GM21367 (cell line): ENCODE data around the gene KANK4.

Experiments
- ATAC-seq: cut with Tn5 transposase; IDR thresholded peaks from one replicate; pipeline ENCODE4 v1.9.1; 2021; ENCODE audit not compliant: unreplicated experiment

Gene KANK4

DNA sequence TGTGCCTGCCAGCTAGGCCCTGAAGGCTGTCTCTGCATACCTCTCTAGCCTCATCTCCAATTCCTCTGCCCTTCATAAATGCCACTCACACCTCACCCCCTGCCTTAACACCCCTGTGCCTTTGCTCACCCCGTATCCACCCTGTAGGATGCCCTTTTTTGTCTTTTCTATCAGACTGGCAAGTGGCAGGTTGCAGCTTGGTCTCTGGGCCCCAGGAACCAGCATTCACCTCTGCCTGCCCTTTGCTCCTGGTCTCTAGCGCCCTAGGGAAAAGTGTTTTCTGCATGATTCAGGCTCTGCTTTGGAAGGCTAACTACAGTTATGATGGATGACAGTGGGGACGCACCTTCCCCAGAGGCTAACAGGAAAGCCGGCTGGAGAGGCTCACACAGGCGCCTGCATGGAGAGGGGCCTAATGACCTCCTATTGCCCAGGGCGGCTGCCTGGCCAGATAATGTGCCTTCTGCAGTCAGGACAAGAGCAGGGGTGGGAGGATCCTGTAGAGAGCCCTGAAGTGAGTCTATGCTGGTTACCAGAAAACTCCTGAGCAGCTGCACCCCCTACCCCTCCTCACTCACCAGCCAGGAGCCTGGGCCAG lies 11.2 kb downstream of the KANK4 start:
- ATAC-seq = no peak

DNA sequence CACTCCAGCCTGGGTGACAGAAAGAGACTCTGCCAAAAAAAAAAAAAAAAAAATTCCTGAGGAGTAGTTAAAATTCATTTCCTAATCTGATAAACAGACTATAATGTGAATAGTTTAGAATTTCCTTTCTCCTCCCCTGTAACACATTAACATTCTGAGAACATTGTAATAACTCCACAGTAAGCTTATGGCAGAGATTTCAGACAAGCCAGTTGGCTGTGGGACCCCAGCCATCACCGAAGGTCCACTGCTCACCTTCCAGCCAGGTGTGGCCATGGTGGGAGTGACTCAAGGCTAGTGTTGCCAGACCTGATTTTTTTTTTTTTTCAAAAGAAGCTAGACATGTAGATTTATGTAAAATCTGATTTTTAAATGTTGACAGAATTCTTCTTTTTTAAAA lies 11.8 kb downstream of the KANK4 start:
- ATAC-seq = no peak

DNA sequence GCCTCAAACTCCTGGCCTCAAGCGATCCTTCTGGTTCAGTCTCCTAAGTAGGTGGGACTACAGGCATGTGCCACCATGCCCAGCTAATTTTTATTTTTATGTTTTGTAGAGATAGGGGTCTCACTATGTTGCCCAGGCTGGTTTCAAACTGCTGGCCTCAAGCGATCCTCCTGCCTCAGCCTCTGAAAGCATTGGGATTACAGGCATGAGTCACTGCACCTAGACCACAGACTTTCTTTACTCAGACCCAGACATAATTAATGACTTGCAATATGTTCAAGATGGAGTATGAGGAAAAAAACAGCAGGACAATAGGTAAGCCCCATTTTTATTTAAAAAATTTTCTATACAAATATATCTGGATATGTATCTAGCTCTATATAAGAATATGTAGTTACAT lies 13.2 kb downstream of the KANK4 start:
- no peak for ATAC-seq

DNA sequence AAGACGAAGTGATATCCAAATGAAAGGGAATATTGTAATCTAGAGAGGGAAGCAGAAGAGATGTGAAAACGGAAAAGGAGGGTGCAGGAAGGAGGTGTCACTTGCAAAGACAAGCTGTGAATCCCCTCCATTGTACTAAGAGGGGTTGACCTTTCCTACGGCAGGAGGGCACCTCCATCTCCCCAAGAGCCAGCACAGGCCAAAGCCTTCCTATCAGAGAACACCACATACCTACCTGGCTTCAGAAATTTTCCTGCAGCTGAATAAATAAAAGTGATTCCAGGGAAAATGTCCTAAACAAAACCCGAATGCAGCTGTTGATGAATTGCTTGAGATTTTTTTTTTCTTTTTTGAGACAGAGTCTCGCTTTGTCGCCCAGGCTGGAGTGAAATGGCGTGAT lies 14.3 kb downstream of the KANK4 start:
- no peak for ATAC-seq

DNA sequence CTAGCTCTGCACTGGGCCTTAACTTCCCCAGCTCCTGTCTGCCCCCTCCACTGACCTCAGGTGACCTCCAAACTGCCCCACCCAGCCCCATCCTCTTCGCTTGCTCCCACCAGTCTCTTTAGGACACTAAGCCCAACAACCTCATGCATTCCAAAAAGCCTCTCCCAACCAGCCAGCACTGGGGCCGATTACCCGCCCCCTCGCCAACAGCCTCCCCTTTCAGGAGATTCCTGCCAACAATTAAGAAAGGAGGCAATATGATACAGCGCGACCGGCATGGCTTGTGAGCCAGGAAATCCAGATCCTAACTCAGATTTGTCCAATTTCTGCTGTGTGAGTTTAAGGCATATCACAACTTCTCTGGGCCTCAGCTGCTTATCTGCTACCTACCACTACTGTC lies 14.7 kb downstream of the KANK4 start:
- no peak for ATAC-seq

DNA sequence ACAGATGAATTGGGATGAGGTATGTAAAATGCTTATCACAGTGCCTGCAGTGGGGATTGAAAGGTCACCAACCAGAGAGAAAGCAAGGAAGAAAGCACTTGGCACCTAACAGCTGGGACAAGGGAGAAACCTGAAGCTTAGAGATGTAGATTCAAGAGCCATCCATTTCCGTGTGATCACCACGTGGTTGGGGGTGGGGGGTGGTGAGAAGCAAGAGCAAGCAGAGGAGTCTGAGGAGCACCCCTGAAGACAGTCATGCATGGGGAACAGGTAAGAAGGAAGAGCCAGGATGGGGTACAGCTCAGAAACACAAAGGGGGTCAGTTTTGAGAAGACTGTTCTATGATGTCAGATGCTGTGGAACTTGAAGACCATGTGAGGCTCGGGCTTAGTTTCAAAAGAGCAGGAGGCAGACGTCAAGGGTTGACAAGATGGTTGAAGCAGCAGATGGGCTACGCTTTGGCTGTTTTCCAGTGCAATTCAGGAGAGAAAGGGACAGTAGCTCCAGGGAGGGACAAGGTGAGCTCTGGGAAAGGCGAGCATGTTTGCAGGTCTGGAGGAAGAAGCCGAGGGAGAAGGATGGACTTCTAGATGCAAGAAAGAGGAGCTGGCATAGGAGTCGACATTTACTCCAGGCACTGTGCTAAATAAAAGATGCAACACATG lies 17.4 kb downstream of the KANK4 start:
- no peak for ATAC-seq

DNA sequence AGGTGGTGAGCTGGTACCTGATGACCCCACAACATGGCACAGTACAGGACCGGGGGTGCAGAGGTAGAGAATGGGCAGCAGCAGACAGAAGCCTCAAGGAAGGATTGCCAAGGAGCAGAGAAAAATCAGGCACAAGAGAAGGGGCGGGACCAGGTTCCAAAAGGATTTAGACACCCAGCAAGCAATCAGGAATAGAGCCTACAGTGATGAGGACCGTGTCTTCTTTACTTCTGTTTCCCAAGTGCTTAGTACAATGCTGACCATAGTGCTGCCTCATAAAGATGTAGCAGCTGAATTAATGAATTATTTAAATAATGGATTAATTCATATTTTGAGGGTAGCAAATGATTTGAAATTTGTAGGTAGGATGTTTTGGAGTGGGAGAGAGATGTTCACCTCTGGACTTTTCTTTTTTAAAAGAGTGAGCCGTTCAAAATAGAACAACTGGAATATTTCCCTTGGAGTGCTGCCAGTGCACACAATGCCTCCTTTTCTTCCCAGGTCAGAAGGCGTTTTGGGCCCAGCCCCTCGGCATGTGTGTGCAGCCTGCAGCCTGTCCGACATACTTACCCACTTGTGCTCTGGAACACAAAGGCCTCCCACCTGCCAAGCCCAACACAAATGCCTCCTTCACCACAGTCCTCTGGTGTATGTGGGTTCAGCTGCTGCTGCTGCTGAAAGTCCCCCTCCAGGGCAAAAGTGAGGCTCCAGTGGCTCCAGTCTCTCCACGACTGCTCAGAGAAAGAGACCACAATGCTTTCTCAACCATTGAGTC lies 19.6 kb downstream of the KANK4 start:
- no peak for ATAC-seq

DNA sequence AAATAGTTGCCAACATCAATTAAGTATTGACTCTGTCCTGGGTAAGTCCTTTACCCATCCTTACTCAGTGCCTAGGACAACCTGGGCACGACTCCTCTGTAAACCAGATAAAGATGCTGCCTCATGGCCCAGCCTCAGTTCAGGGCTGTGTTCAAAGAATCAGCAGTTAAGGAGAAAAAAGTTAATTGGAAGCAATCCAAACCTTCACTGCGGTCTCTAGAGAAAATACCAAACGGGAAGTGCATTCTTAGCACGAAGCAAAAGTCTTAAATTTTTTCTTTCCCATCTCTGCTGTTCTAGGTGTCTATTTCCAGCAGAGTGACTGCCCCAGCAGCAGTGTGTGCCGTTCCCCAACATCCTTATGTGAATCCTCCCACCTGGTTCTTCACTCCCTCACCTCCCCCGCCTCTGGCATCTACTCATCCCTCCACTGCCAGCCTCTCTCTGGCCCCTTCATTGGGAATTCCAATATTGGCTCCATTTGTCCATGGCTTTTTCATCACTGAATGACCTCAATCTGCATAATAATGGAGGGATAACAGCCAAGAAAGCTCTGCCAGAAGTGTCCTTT lies 23.2 kb downstream of the KANK4 start:
- peak; percentile 77 for ATAC-seq

DNA sequence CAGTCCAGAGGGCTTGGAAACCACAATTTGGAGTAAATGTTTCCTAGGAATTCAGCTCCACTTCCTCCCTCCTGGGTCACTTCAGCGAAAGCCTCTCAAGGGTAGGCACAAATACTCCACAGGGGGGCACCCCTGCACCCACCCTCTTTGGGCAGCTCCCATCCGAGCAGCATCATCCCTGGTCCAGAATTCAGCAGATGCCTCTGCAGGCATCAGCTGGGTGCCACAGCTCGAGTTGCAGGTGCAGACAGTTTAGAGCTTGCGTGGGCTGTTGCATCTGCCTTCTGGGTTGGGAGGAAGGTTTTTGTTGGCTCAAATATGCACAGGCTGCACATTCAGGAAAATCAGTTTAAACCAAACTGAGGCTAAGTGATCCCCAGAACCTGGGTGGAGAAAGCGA lies 25.0 kb downstream of the KANK4 start:
- ATAC-seq = no peak

DNA sequence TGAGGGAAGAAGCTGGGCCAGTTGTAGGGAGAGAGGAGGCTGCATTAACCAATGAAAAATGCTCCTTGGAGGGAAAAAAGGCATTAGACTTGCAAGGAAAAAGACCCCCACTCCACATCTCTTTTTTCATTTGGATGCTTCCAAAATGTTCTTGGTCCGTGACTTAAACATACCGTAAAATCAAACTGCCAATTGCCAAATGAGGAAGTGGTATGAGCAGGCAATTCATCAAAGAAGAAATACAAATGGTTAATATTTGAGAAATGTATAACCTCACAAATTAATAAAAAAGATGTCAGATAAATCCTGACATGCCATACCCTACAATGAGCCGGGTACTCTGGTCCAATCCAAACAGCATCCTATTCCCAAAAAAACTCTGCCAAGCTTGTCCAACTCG lies 30.6 kb downstream of the KANK4 start:
- no peak for ATAC-seq

DNA sequence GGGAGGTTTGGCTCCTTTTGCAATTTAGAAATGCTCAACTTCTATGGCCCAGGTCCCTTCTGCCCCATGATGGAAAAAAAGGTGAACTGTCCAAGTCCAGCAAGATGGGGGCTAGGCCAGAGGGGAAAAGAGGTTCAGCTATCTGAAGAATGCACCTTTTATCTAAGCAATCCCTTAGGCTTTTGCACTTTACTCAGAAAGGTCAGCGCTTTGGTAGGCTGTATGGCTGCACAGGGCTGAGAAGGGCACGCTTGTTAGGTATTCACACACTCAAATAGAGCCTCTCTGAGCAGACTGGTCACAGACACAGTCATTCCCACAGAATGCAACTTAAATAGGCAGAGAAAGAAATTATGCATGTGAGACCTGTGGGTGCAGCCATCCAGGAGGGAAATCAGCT lies 31.0 kb downstream of the KANK4 start:
- ATAC-seq = no peak

DNA sequence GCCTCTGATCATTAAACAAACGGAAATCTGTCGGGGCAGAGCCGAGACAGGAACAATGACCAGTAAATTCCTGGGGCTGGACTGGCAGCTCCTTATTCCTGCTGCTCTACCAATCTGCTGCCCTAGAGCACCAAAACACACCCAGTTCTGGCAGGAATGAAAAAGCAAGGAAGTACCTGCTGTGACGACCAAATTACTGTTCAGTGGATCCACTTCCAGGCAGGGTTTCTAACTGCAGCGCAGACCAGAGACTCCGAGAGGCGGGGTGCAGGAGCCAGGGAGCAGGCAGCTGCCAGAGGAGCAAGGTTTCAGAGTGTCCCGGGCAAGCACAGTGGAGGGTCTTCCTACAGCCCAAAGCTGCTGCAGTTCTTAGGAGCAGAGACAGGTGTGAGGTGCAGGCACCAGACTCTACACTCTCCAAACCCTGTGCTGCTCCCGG lies 32.4 kb downstream of the KANK4 start:
- ATAC-seq = no peak

DNA sequence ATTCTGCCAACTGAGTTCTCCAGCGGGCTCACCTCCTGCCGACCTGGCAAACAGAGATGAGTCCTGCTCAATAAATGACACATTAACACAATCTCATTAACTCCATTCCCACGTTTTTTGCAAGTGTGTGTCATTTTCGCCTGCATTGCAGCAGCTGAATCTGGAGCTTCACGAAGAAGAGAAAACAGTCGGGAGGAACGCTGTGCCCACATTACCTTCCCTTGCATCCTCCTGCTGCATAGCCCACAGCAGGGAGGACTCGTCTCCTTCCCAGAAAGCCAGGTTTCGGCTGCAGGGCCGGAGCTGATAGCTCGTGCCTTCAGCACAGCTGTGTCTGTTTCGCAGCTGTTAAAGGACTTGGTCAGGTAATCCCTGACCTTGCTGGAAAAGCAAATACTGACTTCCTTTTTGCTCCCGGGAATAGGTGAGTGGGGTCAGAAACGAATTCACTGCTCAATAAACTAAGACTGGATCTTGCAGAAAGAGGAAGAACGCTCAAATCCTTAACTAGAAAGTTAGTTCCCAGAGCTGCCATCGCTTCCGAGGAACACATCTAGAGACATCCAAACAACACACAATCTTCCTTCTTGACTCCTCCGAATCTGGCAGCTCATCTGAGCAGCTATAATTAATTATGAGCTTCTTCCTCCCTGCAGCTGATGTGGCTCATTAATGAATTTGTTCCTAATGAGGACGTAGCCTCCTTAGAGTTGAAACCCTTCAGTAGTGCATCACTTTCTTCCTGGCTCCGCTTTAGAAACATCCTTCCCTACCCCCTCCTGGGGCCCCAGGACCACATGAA lies 33.0 kb downstream of the KANK4 start:
- ATAC-seq = no peak

DNA sequence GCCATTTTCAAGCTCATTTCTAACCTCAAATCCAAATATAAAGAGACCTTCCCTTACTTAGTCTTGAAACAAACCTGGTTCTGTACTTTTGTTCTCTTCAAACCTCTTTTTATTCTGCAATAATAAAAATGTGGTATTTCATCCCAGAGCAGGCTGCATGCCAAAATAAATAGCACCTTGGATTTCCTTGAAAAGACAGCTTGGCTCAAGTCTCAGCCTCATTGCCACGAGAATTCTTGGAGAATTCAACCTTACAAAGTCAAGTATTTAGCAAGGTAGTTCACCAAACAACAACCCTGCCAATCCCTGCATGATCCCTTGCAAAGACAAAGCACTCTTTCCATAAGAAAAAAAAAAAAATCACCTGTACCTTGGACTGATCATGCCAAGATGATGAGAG lies 33.8 kb downstream of the KANK4 start:
- no peak for ATAC-seq

DNA sequence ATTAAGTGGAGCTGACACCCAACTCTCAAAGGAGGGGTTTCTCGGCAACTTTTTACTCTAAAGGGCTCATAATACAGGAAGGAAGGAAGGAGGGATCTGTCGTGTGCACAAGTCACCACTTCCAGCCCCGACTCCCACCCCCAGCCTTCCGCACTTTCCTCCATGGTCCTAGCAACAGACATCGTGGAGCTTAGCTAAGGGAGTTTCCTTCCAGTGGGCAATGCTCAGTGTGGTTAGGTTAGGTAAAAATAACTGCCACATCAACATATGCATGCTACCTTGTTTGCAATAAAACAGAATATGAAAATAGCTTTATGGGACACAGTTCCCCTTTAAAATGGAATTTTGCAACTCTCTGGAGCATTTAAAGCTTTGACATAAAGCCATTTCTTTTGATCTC lies 35.2 kb downstream of the KANK4 start:
- ATAC-seq = no peak

DNA sequence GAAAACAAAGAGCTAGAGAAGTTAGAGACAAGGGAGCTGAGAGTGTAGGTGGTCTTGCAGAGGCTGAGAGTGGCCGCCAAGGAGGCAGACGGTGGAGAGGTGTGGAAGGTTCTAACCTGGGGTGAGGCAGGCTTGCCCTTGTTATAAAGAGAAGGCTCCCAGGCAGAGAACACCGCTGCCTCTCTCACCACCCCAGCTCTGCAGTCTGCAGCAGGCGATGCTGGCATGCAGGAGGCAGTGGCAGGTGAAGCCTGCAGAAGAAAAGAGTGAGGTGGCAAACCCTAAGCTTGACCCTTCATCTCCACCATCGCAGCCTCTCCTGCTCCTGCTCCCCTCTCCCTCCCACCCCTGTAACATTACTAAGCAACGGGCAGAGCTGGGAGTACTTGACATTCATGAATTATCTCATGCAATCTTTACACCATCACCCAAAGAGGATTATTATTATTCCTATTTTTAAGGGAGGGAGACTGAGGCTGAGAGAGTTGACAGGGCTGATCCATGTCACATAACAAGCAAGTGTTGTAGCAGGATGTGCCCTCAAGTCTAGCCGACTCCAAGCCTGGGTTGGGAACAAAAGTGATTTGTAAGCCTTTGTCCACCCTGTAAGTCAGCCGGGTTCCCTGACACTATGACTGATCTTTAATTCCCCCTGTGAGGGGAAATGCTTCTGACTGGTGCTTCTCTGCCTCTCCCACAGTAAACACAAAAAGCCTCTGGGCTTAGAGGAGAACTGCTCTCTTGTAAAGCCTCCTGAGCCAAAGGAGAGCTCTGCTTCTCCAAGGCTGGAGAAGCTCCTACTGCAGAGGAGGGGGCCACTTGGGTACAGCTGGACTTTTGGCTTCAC lies 36.1 kb downstream of the KANK4 start:
- ATAC-seq = no peak

DNA sequence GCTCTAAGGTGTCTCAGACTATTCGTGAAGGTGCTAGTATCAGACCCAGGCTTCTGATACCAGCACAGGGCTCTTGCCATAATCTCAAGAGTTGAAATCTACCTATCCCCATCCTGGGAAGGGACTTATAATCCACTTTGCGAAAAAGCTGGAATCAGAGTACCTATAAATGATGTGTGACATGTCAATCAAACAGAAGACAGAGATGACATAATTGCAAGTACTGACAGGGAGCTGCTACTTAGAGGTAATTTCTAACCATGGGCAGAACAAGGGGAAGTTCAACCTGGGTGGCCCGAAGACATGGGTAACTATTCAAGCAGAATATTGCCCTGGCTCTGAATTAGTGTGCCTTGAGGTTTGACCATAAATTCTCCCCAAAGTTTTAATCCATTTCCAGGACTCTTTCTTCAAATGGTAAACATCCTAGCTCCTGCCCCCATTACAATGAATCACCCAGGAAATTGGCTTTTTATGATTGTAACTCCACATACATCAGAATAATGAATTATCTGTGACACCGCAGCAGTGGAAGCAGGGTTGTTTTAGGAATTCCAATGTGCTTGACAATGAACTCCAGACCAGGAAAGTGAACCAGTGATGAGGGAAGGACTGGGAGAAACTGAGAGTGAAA lies 37.2 kb downstream of the KANK4 start:
- ATAC-seq = no peak

DNA sequence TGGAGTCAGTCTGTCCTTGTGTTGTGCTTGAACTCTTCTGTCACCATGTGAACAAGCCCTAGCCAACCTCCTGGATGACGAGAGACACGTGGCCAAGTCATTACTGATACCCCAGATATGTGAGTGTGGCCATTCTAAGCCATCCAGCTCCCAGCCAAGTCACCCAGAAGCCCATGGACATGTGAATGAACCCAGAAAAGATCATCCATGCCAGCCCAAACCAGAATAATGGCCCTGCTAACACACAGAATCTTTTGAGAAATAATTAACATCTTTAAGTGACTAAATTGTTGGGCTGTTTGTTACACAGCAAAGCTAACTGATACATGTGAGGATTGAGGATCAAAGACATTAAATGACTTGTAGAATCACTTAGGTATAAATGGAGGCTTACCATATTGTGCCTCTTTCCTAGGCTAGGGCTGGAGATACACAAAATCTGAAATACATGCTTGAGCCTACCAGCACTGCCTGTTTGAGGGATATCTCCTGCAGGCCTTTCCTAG lies 38.2 kb downstream of the KANK4 start:
- ATAC-seq = no peak

DNA sequence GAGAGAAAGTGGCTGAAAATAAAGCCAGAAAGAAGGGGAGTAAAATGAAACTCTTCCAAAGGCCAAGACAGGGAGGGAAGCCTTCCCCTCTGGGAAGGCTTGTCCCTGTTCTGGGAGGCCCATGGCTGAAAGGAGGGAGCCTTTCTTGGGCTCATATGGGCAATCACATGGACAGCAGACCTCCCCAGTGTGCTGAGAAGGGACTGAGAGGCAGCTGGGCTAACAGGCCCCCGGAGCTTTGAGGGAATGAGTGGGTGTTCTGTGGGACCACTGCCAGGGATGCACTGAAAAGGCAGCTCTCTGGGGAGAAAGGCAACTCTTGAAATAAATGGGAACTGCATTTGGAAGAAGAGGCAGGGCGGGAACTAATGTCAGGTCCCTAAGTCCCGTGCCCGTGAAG lies 39.1 kb downstream of the KANK4 start:
- ATAC-seq = no peak

DNA sequence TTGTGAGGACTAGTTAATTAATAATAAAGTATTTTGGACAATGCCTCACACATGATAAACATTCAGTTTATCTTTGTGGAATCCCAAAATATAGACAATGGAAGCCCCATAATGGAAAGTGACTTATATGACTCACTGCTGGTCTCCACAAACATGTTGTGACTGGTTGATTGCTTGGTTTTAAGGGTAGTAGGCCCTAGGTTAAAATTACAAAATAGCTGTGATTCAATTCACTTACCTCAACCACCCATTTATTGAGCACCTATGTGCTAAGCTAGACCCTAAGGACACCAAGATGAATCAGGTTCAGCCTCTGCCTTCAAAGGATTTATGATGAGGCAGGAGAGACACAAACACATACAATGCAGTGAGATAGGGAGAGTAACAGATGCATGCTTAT lies 42.4 kb downstream of the KANK4 start:
- no peak for ATAC-seq
